Measurements from ENCODE around the gene COL15A1.

Gene COL15A1

DNA sequence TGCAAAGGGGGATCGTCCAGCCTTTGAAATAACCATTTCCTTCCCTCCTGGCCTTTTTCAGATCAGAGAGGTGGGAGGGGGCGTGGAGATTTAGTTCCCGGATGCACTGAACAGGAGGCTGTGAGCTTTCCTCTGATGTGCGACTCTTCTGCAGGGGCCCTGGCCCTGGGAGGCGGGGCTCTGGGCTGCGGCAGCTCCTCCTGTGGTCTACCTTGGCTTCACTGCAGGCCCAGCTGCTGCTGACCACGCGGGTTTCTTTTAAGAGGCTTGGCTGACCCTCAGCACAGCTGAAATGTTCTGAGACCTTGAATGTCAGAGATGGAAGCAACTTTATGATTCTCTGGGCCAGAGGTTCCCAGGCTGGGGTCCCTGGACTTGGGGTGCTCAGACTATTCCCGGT is 27.0 kb upstream of the COL15A1 start:
- no peak for DNase-seq (ENCODE audit: low read depth)

DNA sequence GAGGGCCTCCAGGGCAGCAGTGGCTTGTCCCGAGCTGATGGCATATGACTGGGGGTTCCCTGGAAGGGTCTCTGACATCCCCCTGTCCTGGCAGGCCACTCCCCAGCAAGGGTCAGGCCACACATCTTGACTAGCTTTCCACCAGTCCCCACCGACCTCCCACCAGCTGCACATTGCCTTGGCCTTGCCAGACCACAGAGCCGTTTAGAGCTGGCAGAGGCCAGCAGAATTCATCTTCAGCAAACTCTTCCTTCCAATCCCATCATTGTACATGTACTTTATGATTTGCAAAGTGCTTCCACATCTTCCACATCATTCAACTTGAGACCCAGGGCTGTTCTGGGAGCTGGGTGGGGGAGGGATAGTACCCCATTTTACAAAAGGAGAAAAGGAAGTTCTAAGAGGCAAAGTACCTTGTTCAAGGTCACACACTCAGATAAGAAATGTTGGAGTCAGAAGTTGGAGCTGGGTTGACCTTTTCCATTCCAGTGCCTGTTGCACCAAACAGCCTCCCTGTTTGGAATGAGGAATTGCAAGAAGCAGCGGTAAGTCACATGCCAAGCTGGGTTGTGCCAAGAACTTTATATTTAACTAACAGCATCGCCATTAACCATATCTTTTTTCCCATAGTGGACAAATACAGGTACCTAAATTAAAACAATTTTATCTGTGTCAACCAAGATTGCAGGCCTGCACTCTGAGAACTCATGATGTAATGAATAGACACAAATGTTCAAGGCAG is 25.8 kb upstream of the COL15A1 start:
- no peak for DNase-seq (ENCODE audit: low read depth)

DNA sequence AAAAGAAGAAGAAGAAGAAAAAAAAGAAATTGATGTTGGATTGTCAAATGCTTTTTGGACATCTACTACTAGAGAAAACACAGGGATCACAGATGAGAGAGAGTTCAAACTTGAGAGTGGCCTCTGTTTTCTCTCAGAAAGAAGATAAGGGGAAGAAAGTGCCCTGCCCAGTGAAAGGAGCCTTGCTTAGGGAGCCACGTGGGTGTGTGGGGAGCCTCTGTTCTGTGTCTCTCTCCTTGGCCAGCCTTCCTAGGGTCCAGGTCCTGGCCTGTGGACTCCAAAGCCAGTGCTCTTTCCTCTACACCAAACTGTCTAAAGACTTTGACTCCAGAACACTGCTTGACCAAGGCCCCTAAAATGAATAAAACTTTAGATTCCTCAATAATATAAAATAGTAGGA is 22.0 kb upstream of the COL15A1 start:
- DNase-seq (ENCODE audit: low read depth), result no peak

DNA sequence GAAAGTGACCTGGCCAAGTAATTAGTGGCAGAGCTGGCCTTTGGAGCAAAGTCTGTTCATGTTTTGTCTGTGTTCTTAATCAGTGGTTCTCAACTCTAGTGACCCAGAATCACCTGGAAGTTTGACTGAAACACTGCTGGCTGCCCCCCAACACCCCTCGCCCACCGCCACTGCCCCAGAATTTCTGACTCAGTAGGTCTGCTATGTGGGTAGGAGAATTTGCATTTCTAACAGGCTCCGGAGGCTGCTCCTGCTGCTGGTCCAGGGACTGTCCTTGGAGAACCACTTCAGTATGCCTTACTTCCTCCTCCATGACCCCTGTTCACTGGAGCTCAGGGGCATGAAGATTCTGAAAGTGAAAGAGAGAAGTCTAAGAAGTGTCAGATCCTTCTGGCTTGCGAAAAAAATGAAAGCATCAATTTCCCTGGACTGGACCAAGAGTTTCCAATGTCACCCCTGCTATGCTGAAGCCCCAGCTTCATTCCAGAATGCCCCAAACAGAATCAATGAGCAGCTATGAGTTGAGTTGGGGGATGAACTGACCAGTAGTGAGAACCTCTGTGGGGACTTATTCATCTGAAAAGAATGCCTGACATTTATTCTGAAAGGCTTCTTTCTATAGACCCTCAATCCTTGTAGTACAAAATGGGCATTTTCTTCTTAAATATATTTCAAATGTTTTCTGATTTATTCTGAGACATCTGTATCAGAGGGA is 20.8 kb upstream of the COL15A1 start:
- no peak for DNase-seq (ENCODE audit: low read depth)

DNA sequence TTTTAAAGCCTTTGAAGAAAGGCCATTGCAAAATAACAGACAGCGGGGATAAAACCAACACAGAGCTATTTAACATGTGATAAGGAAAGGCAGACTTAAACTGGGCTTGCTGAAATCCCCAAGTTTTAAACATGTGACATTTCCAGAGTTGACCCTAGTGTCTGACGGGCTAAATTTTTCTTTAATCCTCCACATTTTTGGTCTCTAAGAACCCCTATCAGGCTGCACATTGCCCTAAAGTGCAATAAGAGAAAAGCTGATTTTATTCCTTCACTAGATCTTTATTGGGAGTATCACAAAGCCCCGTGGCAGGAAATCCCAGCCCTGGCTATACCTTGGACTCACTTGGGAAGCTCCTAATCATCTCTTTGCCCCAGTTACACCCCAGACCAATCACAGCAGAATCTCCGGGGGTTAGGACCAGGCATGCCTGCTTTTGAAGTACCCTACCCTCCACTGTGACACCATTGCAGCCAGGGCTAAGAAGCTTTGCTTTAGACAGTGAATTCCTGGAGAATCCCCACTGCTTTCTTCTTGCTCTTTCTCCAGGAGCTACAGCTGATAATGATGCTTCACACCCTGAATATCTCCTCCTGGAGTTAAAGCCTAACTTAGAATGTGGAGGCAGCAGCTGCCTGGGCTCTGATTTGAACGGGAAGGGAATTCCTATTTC is 20.1 kb upstream of the COL15A1 start:
- no peak for DNase-seq (ENCODE audit: low read depth)

DNA sequence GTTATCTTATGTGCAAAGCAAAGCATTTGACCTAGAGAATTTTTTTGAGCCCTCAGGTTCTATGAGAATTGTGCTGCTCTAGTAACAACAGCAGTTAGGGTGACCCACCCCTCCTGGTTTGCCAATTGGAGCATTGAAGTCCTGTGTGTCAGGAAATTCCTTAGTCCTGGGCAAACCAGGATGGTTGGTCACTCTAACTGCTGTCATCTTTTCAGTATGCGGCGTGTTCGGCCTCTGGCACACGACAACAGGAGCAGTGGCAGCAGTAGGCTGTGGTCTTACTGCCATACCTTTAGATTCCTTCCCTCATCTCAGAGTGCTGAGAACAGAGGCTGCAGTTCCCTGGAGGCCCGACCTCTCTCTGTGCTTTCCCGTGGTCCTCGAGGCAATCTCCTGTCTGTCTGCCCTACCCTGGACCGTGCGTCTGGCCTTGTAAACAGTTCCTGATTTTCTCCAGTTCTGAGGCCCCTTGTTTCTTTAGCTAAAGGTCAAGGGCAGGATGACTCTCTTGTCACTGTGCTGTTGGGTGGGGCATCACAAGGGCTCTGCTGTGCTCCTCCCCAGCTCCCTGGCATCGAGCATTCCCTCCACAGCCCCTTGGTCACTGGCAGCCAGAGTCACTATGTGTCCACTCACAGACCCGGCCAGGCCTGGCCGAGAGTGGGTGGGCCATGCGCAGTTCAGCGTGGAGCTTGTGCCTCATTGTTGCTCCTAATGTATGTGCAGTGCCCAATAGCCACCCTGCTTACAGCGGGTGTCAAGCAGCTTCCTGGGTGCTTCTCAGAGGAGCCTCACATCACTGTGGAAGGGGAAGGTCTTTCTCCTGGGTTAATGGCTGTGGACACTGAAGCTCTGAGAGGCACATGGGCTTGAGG is 18.5 kb upstream of the COL15A1 start:
- DNase-seq (ENCODE audit: low read depth), result no peak

DNA sequence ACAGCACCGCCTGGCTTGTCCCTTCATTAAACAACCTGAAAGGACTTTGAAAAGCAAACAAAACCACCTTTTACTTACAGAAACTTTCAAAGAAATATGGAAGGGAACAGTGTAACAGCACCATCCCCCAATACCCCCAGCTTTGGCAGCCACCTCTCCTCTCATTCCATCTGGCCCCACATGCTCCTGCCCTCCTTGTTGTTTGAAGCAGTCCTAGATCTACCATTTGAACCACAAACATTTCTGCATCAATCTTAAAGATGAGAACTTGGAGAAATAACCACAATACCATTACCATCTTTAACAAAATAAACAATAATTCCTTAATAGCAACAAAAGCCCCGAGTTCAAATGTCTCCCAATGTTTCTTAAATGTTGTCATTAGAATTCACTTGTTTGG is 17.8 kb upstream of the COL15A1 start:
- DNase-seq (ENCODE audit: low read depth), result no peak

DNA sequence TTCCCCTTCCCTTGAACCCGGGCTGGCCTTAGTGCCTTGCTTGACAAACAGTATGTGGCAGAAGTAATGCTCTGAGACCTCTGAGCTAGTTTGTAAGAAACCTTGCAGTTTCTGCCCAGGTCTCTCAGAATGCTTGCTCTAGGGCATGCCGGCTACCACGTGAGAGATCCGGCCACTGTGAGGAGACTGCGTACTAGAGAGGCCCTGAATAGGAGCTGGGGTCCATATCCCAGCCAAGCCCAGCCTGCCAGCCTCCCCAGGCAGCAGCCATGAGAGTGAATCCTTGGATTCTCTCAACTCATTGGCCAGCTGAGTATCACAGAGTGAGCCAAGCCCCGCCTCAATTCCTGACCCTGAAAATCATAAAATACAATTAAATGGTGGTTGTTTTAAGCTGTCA is 16.0 kb upstream of the COL15A1 start:
- no peak for DNase-seq (ENCODE audit: low read depth)

DNA sequence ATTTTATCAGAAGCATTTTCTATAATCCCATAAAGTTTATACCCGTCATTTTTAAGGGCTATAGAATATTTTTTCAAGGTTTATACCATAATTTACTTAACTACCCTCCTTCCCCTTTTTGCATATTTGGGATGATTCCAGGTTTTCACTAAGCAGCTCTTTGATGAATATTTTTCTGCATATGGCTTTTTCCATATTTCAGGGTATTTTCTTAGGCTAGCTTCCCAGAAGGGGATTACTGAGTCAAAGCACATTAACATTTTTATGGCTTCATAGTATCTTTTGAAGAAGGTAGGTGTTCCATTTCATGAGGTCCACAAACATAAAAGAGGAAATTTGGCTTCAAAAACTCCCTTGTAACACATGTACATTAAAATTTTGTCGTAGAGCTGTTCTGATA is 14.6 kb upstream of the COL15A1 start:
- DNase-seq (ENCODE audit: low read depth), result no peak

DNA sequence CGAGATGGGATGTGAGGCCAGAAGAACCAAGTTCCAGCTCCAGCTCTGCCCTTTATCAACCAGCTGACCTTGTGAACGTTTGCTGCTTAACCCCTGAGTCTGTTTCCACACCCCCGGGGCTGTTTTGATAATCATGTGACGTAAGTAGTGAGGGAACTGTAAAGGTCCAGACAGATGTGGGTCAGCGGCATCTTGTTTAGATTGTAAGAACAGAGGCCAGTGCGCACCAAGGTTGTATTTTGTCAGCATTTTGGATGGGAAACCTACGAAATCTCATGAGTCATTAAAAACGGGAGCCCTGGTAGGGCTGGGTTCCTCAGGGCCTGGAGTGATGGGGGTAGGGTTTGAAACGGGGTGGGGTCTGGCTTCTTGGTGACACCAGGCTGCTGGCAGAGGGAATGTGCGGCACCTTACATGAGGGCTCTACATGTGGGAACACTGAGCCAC is 13.8 kb upstream of the COL15A1 start:
- no peak for DNase-seq (ENCODE audit: low read depth)

DNA sequence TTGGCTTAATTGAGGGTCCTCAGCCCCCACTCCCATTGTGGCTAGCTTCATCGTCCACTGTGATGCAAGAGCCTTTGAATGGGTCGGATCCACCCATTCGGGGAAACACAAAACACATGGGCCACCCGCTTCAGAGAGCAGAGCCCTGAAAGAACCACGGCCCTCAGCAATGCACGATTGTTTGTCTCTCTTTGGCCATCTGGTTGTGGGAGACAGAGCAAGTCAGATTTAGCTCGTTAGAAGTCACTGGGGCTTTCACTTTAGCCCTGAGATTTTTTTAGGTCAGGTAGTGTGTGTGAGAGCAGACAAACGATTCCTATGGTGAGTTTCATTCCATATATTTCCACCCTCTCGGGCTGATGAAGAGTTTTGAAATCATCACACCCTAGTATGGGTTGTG is 12.9 kb upstream of the COL15A1 start:
- DNase-seq (ENCODE audit: low read depth), result no peak

DNA sequence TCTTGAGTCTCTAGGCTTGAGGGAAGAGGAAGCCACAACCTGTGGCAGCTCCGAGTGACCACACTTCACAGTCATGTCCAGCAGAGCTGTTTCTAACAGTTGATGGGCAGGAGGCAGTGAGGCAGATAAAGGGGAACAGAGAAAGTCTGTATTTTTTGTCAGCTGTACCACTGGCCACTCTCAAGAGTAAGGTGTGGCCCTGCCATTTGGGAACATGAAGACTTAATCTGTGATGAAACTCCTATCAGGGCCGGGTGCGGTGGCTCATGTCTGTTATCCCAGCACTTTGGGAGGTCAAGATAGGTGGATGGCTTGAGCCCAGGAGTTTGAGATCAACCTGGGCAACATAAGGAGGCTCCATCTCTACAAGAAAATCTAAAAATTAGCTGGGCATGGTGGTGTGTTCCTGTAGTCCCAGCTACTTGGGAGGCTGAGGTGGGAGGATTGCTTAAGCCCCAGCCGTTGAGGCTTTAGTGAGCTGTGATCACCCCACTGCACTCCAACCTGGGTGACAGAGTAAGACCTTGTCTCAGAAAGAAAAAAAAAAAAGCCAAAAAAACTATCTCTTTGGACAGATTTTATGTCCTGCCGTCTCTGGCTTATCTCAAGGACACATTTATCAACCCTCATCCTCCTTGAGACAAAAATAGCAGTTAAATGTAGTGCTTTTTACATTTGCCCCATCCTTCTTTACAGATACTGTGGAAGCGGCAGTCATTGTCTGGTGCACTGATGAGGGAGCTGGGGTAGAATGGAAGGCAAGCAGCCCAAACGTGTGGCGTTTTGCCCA is 11.9 kb upstream of the COL15A1 start:
- DNase-seq (ENCODE audit: low read depth), result no peak

DNA sequence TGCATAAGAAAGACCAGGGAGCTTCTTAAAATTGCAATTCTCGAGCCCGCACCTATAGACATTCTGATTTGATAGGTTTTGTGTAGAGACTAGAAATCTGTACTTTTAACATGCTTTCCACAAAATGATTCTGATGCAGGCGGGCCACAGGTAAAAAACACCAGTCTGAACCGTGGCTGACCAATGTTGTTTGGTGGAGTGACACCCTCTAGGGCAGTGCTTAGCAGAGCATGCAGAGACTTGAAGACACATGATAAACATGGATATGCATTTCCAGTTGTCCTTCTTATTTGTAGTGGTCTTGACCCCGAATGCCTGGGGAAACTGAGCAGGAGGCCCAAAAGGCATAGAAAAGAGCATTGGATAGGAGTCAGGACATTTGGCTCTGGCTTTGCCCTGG is 10.5 kb upstream of the COL15A1 start:
- no peak for DNase-seq (ENCODE audit: low read depth)

DNA sequence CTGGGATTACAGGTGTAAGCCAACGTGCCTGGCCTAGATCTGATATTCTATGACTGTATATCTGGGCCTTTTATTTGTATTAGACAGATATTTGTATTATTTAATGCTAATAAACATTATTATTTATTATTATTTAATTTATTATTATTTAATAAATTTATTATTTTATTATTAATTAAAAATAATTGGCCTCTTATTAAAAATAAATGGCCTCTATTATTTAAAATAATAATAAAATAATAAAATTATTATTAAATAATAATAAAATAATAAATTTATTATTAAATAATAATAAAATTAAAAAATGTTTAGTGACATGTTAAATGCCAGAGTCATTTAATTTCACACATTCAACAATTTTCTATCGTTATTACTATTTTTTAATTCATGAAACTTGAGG is 9.8 kb upstream of the COL15A1 start:
- no peak for DNase-seq (ENCODE audit: low read depth)

DNA sequence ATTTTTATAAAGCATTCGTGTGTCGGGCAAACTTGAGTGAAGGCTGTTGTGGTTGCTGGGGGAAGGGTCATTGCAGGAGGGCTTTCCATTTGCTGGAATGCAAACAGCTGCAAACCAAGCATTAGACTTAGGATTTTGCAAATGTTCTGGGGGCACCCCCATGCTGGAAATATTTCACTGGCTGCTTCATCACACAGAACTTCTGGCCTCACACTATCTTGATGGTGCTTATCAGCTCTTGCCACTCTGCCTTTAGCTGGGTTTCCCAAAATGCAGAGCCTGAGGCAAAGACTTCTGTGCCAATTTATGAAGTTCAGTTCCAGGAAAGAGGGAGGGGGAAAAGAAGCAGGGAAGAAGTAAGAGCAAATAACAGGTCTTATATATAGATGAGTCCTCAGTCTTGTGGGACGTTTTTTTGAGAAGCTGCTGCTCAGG is 8.6 kb upstream of the COL15A1 start:
- no peak for DNase-seq (ENCODE audit: low read depth)

DNA sequence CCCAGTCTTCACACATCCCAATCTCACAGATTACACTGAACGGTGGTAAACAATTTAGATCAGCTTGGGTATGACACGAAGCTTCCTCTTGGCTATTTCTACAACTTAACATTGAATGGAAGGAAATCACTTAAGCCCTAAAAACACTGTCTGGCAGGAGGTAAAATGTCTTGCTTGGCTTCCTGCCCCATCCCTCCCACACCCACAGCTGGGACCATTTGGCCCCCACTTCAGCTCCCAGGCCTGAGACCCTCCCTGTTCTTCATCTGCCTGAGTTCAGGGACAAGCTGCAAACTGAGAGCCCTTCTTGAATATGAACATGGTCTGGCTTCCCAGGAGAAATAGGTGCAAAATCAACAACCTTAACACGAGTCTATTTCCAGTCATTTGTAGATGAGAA is 3.4 kb upstream of the COL15A1 start:
- no peak for DNase-seq (ENCODE audit: low read depth)

DNA sequence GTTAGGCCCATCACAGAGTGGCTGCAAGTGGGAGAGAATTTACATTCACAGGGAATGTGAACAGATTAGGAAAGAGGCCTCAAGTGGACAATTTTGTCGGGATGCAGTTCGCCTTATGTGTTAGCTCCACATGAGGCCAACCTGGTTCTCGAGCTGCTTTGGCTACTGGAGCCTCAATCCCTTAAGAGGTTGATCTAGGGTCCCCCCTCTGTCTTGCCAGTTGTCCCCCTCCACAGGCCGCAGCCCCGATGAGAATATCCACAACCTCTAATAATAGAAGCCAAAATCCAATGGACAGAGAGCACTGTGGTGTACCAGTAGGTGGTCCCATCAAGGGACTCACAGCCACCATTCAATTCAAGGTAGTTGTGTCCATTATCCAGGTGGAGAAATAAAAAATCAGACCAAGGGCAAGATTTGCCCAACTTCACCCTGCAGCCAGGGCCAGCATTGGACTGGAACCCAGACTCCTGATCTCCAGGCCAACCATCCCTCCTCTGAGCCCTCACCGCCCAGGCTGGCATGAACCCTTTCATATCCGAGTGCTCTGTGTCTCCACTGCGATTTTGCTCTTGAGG is 1.7 kb upstream of the COL15A1 start:
- no peak for DNase-seq (ENCODE audit: low read depth)

DNA sequence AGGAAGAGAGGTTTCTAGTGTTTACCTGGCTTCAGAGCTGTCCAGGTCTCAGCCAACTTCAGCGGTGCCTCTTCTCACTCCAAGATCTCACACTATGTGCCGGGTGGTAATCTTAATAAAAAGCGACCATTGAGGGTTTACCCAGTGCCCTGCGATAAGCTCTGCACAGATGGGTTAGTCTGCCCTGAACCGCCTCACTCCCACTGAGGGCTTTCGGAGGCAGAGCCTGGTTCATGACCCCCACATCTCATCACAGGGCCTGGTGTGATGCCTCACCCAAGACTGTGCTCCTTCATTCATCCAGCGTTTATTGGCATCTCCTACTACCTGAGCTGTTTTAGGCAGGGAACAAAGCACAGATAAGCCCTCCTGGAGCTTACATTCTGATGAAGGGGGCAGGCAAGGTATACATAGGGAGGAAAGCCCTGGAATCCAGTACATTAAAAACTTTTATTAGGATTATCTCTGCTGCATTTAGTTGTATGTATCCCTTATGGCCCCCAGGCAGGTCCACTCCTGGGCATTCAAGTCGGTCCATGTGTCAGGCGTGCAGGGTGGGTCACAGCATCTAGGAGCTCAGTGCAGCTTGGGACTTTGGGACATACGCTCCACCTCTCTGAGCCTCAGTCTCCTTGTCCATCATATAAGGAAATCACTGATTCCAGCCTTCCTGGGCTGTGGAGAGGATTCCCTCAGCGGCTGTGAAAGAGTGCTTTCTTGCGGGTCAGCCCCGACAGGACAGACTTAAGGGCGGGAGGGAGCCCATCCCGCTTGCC is 613 bp upstream of the COL15A1 start:
- DNase-seq (ENCODE audit: low read depth), result no peak

DNA sequence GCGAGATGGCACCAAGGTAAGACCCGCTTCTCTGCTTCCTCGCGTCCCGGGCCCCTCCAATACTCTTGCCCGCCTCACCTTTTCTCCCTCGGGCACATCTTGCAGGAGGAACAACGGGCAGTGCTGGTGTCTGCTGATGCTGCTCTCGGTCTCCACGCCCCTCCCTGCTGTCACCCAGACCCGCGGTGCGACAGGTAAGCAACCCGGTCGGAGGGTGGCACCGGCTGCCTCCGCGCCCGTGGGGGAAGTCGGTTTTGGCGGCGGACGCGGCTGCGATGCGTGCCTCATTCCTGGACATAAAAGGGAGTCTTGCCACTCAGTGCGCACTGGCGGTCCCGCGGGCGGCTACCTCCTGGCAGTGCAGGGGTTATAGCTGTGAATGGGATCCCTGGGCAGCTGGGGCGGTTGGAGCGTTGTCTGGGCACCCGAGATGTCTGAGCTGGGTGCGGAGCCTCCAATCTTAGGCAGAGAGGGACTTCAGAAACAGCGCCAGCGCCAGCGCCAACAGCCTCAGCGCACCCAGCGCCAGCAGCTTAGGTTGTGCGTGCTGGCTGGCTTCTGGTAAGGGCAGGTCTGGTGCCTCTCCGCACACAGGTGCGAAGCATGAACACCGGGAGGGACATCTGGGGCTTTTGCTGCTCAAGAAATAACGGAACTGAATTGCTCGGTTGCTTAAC is 488 bp downstream of the COL15A1 start:
- no peak for DNase-seq (ENCODE audit: low read depth)

DNA sequence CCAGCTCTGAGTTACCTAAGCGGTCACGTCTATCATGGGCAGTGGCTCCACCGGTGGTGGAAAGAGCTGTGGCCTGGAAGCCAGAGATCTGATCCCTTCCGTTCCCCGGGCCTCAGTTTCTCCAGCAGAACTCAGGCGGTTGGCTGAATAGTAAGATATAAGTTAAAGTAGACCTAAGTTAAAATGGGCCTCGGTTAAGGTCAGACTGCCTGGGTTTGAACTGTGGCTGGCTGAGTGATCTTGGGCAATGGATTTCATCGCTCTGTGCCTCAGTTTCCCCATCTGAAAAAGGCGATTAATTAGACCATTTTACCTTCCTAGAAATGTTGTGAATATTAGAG is 997 bp downstream of the COL15A1 start:
- DNase-seq (ENCODE audit: low read depth), result no peak

All from activated T-cell treated with anti-CD3 and anti-CD28 coated beads for 48 hours (primary cell).